Parathyroid adenoma (tissue), 2 donors: ENCODE measurements around the gene ZNF334.

Source experiments
- H2AFZ ChIP-seq: fragments of 300-600 bp; sonication (generic); one replicate; pipeline ENCODE4 v1.7.0; 2017; ENCODE audit warnings: antibody characterized with exemption, mild to moderate bottlenecking
- H3K27ac ChIP-seq: fragments of 300-600 bp; sonication (generic); one replicate; pipeline ENCODE4 v1.7.0; 2017
- H3K27me3 ChIP-seq: fragments of 300-600 bp; sonication (generic); one replicate; pipeline ENCODE4 v1.7.0; 2017; ENCODE audit warnings: low read length; ENCODE audit not compliant: control insufficient read depth, insufficient read depth
- H3K36me3 ChIP-seq: fragments of 300-600 bp; sonication (generic); one replicate; pipeline ENCODE4 v1.7.0; 2017; ENCODE audit warnings: low read length; ENCODE audit not compliant: control insufficient read depth, insufficient read depth
- H3K4me1 ChIP-seq: fragments of 300-600 bp; sonication (generic); one replicate; pipeline ENCODE4 v1.7.0; 2017; ENCODE audit warnings: control low read depth
- H3K4me2 ChIP-seq: fragments of 300-600 bp; sonication (generic); one replicate; pipeline ENCODE4 v1.7.0; 2017; ENCODE audit warnings: low read length
- H3K4me3 ChIP-seq: fragments of 300-600 bp; sonication (generic); one replicate; pipeline ENCODE4 v1.7.0; 2017; ENCODE audit warnings: low read depth, low read length
- H3K79me2 ChIP-seq: fragments of 300-600 bp; sonication (generic); one replicate; pipeline ENCODE4 v1.7.0; 2017; ENCODE audit warnings: control low read depth
- H3K9ac ChIP-seq: fragments of 300-600 bp; sonication (generic); one replicate; pipeline ENCODE4 v1.7.0; 2017; ENCODE audit warnings: mild to moderate bottlenecking
- H3K9me3 ChIP-seq: fragments of 300-600 bp; sonication (generic); one replicate; pipeline ENCODE4 v1.7.0; 2017; ENCODE audit warnings: low read length; ENCODE audit not compliant: control insufficient read depth
- CTCF ChIP-seq: fragments of 300-600 bp; sonication (generic); IDR thresholded peaks from one replicate; pipeline ENCODE4 v1.7.0; 2017; ENCODE audit warnings: antibody characterized with exemption, mild to moderate bottlenecking
- donor health status: primary hyperparathyroidism.

Gene ZNF334

DNA sequence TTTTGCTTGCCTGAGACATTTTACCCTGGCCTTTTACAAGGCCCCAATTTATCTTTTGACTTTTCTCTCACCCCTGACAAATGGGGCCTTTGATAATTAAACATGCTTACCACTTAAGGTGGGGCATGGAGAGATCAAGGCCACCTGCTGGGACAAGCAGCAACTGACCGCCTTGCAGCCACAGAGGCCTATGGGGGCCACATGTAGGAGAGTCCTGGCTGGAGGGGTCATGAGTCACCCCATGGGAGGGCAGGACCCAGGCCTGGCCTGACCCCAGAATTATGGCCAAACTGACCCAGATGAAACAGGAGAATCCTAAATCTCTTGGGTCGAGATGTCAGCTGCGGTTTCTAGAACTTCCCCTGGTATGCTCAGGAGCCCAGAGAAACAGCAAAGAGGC is 45.6 kb upstream of the ZNF334 start:
- Histone ChIP-seq H3K79me2 (no peaks in the 10 kb centered on the region), H3K4me3 (no peak overlapping the region), H2AFZ (no peak overlapping the region), H3K27me3 (no peaks in the 10 kb centered on the region), H3K4me2 (no peak overlapping the region), H3K9me3 (no peaks in the 10 kb centered on the region), H3K4me1 (peaks cover 5% of the 10 kb centered on the region), H3K9ac (no peak overlapping the region), H3K27ac (no peak overlapping the region), H3K36me3 (no peaks in the 10 kb centered on the region)
- TF ChIP-seq CTCF = no peak

DNA sequence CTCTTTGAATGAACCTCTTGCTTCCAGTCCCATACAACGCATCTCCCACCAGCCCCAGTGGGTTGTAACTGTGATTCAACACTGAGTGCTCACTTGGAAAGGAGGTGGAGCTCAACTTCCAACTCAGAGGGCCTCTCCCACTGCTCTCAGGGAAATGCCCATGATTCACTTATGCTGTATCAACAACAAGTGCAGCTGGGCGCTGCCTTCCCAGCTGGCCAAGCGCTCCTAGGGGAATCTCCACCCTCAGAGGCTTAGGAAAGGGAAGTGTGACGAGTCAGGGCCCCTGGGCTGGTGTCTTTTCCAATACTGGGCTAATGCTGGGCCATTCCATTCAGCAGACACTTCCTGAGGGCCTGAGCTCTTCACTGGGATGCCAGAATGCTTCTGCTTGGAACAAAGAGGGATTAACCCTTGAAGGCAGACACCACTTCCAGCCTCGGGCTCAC is 45.2 kb upstream of the ZNF334 start:
- H3K4me3 ChIP-seq = no peak overlapping the region
- H3K79me2 ChIP-seq = no peaks in the 10 kb centered on the region
- H3K9me3 ChIP-seq = no peaks in the 10 kb centered on the region
- H3K9ac ChIP-seq = no peak overlapping the region
- TF ChIP-seq CTCF = no peak
- H3K27me3 ChIP-seq = no peaks in the 10 kb centered on the region
- H3K4me1 ChIP-seq = peaks cover 5% of the 10 kb centered on the region
- no peak overlapping the region for H3K27ac ChIP-seq
- H3K4me2 ChIP-seq = no peak overlapping the region
- H2AFZ ChIP-seq = no peak overlapping the region
- no peaks in the 10 kb centered on the region for H3K36me3 ChIP-seq

- no peak overlapping the region for H3K27ac ChIP-seq
- TF ChIP-seq CTCF = no peak
- H3K4me2 ChIP-seq = no peak overlapping the region
- H2AFZ ChIP-seq = no peak overlapping the region
- H3K79me2 ChIP-seq = no peaks in the 10 kb centered on the region
- no peak overlapping the region for H3K9ac ChIP-seq
- H3K4me1 ChIP-seq = peaks cover 3% of the 10 kb centered on the region
- H3K36me3 ChIP-seq = no peaks in the 10 kb centered on the region
- H3K27me3 ChIP-seq = no peaks in the 10 kb centered on the region
- H3K9me3 ChIP-seq = no peaks in the 10 kb centered on the region
- no peak overlapping the region for H3K4me3 ChIP-seq
These were observed 44.0 kb upstream of the ZNF334 start for GRCh38 chr20:46557231-46557956.

GRCh38 chr20:46555370-46555956 is 42.1 kb upstream of the ZNF334 start:
- Histone ChIP-seq H3K9me3 (no peaks in the 10 kb centered on the region), H2AFZ (no peak overlapping the region), H3K4me3 (no peak overlapping the region), H3K27ac (no peak overlapping the region), H3K79me2 (no peaks in the 10 kb centered on the region), H3K4me2 (no peak overlapping the region), H3K27me3 (no peaks in the 10 kb centered on the region), H3K9ac (no peak overlapping the region), H3K36me3 (no peaks in the 10 kb centered on the region), H3K4me1 (no peaks in the 10 kb centered on the region)
- TF ChIP-seq CTCF = no peak

GRCh38 chr20:46554828-46555227 is 41.5 kb upstream of the ZNF334 start:
- no peak for TF ChIP-seq CTCF
- no peak overlapping the region for H3K9ac ChIP-seq
- no peak overlapping the region for H3K27ac ChIP-seq
- no peaks in the 10 kb centered on the region for H3K9me3 ChIP-seq
- H3K79me2 ChIP-seq = no peaks in the 10 kb centered on the region
- no peaks in the 10 kb centered on the region for H3K27me3 ChIP-seq
- H3K4me2 ChIP-seq = no peak overlapping the region
- H3K4me3 ChIP-seq = no peak overlapping the region
- H3K4me1 ChIP-seq = no peaks in the 10 kb centered on the region
- no peak overlapping the region for H2AFZ ChIP-seq
- H3K36me3 ChIP-seq = no peaks in the 10 kb centered on the region
